HFF-Myc (cell line): ENCODE data around the gene TMEM19.

Experiments
- DNase-seq: peaks from one replicate; pipeline ENCODE4 v3.0.0-alpha.2; 2011; ENCODE audit warnings: low read depth; ENCODE audit errors: extremely low read depth
- H3K4me3 ChIP-seq: replicated peaks from 2 replicates; pipeline ENCODE4 v1.5.1; 2011; ENCODE audit warnings: low read depth, mild to moderate bottlenecking, control low read depth, low read length
- TF ChIP-seq, protein P1 (sequence below): IDR thresholded peaks from 2 replicates; pipeline ENCODE4 v1.5.1; 2012; ENCODE audit warnings: mild to moderate bottlenecking, low read depth, low read length, control low read depth; ENCODE audit errors: missing control alignments

Gene TMEM19

DNA sequence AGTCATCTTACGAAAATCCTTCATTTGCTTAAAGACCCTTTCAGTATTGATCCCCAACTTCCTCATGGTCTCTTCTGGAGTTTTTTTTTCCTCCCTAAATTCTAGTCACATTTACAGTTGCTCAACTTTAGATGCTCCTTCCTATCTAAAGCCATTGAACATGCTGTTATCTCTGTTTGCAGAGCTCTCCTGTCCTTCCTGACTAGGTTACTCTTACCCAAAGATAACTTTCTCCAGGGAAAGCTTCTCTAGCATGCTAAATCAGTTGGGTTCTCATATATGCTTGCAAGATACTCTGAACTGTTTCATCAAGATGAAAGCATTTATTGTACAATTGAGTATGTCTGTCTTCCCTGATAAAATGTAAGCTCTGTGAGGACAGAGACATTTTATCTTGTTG, 67.0 kb downstream of the TMEM19 start:
- no peak for DNase-seq
- H3K4me3 ChIP-seq, result no peak overlapping the region
- TF ChIP-seq, protein P1, sequence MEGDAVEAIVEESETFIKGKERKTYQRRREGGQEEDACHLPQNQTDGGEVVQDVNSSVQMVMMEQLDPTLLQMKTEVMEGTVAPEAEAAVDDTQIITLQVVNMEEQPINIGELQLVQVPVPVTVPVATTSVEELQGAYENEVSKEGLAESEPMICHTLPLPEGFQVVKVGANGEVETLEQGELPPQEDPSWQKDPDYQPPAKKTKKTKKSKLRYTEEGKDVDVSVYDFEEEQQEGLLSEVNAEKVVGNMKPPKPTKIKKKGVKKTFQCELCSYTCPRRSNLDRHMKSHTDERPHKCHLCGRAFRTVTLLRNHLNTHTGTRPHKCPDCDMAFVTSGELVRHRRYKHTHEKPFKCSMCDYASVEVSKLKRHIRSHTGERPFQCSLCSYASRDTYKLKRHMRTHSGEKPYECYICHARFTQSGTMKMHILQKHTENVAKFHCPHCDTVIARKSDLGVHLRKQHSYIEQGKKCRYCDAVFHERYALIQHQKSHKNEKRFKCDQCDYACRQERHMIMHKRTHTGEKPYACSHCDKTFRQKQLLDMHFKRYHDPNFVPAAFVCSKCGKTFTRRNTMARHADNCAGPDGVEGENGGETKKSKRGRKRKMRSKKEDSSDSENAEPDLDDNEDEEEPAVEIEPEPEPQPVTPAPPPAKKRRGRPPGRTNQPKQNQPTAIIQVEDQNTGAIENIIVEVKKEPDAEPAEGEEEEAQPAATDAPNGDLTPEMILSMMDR, result no peak
